ENCODE measurements around the gene VPS13D.
"Not testable (repeated sequence)": the region's sequence is repeated elsewhere in the genome, so short reads cannot be mapped to it uniquely, and the experiment has no call there.

Gene VPS13D

GRCh38 chr1:12294076-12294475, 64.2 kb downstream of the VPS13D start:
- no peak for DNase-seq (ENCODE audit: low spot score)

DNA sequence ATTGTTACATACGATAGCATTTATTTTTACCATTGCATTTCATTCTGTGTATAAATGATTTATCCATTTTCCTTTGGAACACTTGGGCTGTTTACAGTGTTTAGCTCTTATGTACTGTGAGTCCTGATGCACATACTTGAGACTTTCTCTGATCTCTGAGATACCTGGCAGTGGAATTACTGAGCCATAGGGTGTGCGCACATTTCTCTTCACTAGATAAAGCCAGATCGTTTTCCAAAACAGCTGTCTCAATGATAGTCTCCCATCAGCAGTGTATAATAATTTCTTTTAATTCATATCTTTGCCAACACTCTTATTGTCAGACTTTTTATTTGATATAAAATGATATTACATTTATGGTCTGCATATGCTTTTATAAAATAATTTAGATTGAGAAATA, 66.2 kb downstream of the VPS13D start:
- DNase-seq (ENCODE audit: low spot score) = no peak

GRCh38 chr1:12296623-12297022, 66.8 kb downstream of the VPS13D start:
- peak; percentile 71 for DNase-seq (ENCODE audit: low spot score)

DNA sequence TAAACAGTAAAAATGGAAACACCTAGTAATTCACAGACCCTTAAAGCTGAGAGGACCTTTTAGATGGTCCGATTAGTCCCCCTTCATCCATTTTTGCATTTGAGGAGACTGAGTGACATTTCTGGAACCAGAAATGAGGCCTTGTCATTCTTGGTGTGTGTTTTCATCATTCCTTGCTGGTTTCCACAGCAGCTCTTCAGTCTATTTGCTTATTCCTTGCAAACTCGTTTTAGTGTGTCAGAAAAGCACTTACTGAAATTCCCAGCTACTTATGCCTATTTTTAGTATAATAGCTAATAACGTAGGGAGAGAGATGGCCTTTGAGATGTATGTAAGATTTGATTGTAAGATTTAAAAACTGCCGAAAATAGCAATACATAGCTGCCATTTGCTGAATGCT, 70.9 kb downstream of the VPS13D start:
- DNase-seq (ENCODE audit: low spot score) = no peak

- DNase-seq (ENCODE audit: low spot score) = no peak
These were observed 71.8 kb downstream of the VPS13D start for GRCh38 chr1:12301518-12302237.

GRCh38 chr1:12302798-12303447, 73.1 kb downstream of the VPS13D start:
- no peak for DNase-seq (ENCODE audit: low spot score)

DNA sequence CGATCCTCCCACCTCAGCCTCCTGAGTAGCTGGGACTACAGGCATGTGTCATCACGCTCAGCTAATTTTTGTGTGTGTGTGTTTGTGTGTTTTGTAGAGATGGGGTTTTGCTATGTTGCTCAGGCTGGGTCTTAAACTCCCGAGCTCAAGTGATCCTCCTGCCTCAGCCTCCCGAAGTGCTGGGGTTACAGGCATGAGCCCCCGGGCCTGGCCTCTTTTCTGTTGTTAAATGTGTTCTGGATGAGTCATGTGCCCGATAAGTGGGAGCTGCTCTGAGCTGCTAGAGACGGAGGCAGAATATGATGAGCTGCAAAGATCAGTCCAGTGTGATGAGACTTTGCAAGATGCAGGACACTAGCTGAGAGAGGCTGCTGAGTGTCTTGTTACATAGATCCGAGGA, 75.5 kb downstream of the VPS13D start:
- no peak for DNase-seq (ENCODE audit: low spot score)

DNA sequence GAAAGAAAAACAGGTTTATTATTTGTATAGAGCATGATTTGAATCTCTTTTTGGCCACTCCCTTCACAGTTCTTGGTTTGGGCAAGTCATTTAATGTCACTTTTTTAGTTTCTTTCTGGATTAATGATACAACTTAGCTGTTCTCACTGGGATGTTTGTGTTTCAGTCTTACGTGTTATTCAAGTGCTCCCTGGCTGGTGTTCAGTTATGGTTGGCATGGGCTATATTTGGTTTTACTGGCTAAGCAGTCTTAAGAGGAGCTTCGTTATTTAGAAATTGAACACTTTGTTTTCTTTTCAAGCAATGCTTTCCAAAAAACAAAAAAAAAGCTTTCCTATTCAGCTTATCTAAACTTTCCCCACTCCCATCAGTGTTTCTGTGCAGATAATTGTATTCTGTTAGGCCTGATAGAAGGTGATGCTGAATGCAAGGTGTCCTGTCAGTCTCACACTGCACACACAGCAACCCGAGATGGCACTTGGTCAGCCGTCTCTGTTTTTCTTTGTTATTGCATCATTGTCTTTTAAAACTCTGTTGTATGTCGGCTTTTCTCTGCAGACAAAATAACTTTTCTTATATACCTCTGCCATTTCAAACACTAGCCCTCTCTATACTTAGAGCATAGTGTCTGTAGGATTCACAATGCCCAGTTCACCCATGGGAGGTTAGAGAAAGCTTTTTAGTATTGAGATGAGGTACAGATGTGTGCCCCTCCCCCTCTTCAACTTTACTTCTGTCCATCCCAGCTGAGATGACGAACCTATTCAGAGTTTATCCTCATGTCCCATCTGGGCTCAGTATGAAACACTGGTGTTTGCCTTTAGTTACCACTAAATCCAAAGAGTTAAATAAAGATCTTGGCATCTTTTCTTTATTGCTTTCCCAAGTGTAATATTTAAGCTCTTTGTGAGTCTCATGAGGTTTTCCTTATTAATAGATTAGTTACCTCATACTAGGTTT, 80.2 kb downstream of the VPS13D start:
- no peak for DNase-seq (ENCODE audit: low spot score)

DNA sequence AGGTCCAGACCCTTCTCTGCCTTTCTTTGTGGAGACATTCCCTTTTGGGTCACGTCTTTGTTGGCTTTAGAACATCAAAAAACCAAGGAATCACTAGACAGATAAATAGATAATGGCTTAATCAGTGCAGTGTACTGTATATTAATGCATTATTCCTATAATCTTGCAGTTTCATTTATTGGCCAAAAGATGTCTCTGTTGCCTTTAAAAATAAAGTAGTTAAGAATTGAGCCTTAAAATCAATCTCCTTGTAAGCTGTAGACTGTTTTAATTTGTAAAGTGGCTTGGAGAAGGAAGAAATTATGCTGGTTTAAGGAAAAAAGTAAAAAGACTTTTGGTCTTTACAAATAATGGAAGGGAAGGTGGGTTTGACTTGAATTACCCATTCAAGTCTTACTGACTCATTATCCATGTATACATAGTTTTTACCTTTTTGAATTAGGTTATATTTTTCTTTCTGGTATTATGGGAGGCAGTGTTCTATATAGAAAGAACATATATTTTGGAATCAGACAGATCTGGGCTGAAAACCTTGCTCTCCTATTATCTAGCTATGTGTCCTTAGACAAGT, 84.6 kb downstream of the VPS13D start:
- peak; percentile 53 for DNase-seq (ENCODE audit: low spot score)

- no peak for DNase-seq (ENCODE audit: low spot score)
These were observed 85.3 kb downstream of the VPS13D start for GRCh38 chr1:12315146-12315545.

DNA sequence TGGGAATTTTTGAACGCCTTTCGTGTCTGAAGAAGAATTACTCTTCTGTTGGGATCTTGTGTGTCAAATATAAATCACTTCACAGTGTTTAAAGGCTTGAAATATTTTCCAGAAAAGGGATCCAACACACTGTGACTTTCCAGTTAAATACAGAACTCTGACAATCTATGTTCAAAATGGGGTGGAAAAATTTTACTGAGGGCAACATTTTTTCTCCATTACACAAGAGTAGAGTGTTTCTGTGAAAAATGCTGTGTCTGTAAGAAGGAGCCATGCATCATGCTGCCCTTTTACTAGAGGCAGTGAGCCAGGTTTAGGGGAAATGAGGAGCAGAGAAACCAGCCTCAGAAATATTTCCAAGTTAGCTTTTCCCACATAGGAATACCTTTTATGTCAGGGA, 86.5 kb downstream of the VPS13D start:
- no peak for DNase-seq (ENCODE audit: low spot score)

GRCh38 chr1:12320486-12320885, 90.7 kb downstream of the VPS13D start:
- DNase-seq (ENCODE audit: low spot score) = peak; percentile 59

DNA sequence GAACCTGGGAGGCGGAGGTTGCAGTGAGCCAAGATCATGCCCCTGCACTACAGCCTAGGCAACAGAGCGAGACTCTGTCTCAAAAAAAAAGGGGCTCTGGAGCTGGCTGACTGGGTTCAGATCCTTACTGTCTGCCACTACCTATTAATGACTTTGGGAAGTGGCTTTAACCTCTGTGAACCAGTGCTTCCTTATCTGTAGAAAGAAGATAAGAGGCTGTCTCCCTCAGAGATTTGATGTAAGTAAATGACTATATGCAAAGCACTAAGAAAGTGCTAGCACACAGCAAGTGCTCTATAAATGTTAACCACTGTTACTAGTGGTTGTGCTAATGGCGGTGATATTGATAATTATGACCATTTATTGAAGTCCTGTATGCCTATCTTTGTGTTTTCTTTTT, 94.6 kb downstream of the VPS13D start:
- DNase-seq (ENCODE audit: low spot score) = no peak

GRCh38 chr1:12324973-12325372, 95.1 kb downstream of the VPS13D start:
- not testable (repeated sequence) for DNase-seq (ENCODE audit: low spot score)

DNA sequence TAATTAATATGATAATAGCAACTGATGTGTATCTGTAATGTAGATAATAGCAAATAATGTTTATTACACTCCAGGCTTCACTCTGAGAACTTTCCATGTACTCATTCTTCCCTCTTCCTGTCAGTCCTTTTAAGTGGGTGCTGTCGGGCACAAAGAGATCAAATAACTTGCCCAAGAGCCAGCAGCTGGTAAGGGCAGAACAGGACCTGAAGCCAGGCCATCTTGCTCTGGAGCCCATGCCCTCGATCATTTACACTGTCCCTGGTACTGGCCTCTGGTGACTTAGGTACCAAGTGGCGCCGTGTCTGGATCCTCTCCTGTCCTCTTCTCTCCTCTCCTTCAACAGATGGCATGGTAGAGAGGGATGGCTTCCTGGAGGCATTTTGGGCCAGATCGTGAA, 97.2 kb downstream of the VPS13D start:
- no peak for DNase-seq (ENCODE audit: low spot score)

DNA sequence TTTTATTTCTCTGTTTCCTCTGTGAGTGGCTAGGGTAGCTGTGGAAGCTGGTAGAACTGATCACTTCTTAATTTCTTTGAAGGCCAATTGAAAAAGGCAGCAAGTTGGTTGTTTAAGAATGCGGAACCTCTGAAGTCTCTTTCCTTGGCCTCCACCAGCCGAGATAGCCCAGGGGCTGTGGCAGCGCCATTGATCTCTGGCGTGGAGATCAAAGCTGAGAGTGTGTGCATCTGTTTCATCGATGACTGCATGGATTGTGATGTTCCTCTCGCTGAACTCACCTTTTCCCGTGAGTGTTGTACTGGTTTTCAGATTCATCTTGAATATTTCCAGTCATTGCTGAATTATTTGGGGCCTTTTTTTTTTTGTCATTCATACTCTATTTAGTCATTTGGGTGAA, 97.7 kb downstream of the VPS13D start:
- DNase-seq (ENCODE audit: low spot score) = no peak

GRCh38 chr1:12333036-12333785, 103.4 kb downstream of the VPS13D start:
- no peak for DNase-seq (ENCODE audit: low spot score)

- no peak for DNase-seq (ENCODE audit: low spot score)
These were observed 106.0 kb downstream of the VPS13D start for GRCh38 chr1:12335815-12336214.

GRCh38 chr1:12336413-12336812, 106.6 kb downstream of the VPS13D start:
- DNase-seq (ENCODE audit: low spot score) = no peak

- no peak for DNase-seq (ENCODE audit: low spot score)
These were observed 108.2 kb downstream of the VPS13D start for GRCh38 chr1:12338017-12338416.

DNA sequence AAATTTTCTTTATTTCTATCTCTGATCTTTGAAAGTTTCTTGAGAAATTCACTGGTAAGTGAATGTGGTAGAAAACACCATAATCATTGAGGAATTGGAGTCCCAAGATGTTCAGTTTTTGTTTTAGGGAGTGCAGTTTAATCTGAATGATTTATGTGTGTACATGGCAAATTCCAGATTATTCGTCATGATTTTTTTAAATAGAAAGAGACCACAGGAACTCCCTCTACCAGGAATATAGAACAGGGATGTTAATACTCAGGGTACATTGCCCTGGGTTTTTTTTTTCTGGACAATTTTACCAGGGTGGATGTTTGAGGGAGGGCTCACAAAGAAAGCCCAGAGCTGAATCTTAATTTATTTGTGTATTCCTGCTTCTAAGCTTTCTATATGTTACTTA, 109.0 kb downstream of the VPS13D start:
- no peak for DNase-seq (ENCODE audit: low spot score)

GRCh38 chr1:12339396-12339795, 109.6 kb downstream of the VPS13D start:
- no peak for DNase-seq (ENCODE audit: low spot score)

Data from COLO829 (cell line).